NCI-H82 treated with DMSO at 0.1 percent for 48 hours (cell line): ENCODE data around the gene ACADVL.
A peak's percentile ranks its signal among the peaks of the same experiment; 100 is the strongest.
"Not testable (repeated sequence)": the region's sequence is repeated elsewhere in the genome, so short reads cannot be mapped to it uniquely, and the experiment has no call there.

Experiments
- DNase-seq: peaks from one replicate; lab custom pipeline; 2025; ENCODE audit not compliant: unreplicated experiment; lab: John Stamatoyannopoulos, UW

Gene ACADVL

GRCh38 chr17:7219812-7220592, at the start of gene ACADVL, which contains the start of gene DLG4:
TSS of gene ACADVL (plus strand) at chr17:7219938. CDS start at chr17:7219985, 47 bp downstream.
TSS of gene DLG4 (minus strand) at chr17:7219836.
- DNase-seq, result peak; percentile 60

GRCh38 chr17:7172522-7173191, 47.1 kb upstream of the ACADVL start:
- not testable (repeated sequence) for DNase-seq

GRCh38 chr17:7173687-7174602, 45.8 kb upstream of the ACADVL start:
- no peak for DNase-seq

GRCh38 chr17:7174603-7175326, 45.0 kb upstream of the ACADVL start:
- DNase-seq, result no peak

GRCh38 chr17:7175330-7175733, 44.4 kb upstream of the ACADVL start:
- no peak for DNase-seq

GRCh38 chr17:7176107-7176840, 43.5 kb upstream of the ACADVL start:
- DNase-seq, result no peak

GRCh38 chr17:7176841-7177190, 42.9 kb upstream of the ACADVL start:
- no peak for DNase-seq

- peak; percentile 37 for DNase-seq
These were observed 42.4 kb upstream of the ACADVL start for GRCh38 chr17:7177191-7177953.

- no peak for DNase-seq
These were observed 41.7 kb upstream of the ACADVL start for GRCh38 chr17:7177954-7178477.

GRCh38 chr17:7178973-7179316, 40.8 kb upstream of the ACADVL start:
- no peak for DNase-seq

- no peak for DNase-seq
These were observed 40.2 kb upstream of the ACADVL start, which contains the start of gene ASGR1 for GRCh38 chr17:7179317-7180254. TSS of gene ASGR1 (minus strand) at chr17:7179370. CDS start at chr17:7178563, 807 bp downstream.

- not testable (repeated sequence) for DNase-seq
These were observed 37.6 kb upstream of the ACADVL start for GRCh38 chr17:7182101-7182500.

- no peak for DNase-seq
These were observed 36.2 kb upstream of the ACADVL start for GRCh38 chr17:7183433-7184090.

GRCh38 chr17:7184091-7184488, 35.6 kb upstream of the ACADVL start:
- no peak for DNase-seq

GRCh38 chr17:7184647-7185046, 35.1 kb upstream of the ACADVL start:
- no peak for DNase-seq

- peak; percentile 32 for DNase-seq
These were observed 33.5 kb upstream of the ACADVL start for GRCh38 chr17:7186241-7186640.

GRCh38 chr17:7190276-7190917, 29.3 kb upstream of the ACADVL start:
- no peak for DNase-seq
